GM12801 (cell line): ENCODE measurements around the gene NTNG1.

Experiments
- CTCF ChIP-seq: IDR thresholded peaks from one replicate; pipeline ENCODE4 v1.5.1; 2011; ENCODE audit warnings: control low read depth; ENCODE audit not compliant: insufficient read length; ENCODE audit errors: extremely low read depth

NTNG1 gene

GRCh38 chr1:107187399-107187798 is 46.6 kb downstream of the NTNG1 start:
- TF ChIP-seq CTCF: no peak

- TF ChIP-seq CTCF: no peak
Measured at GRCh38 chr1:107188160-107188559, 47.3 kb downstream of the NTNG1 start.

GRCh38 chr1:107194380-107194779 is 53.5 kb downstream of the NTNG1 start:
- no peak for TF ChIP-seq CTCF

DNA sequence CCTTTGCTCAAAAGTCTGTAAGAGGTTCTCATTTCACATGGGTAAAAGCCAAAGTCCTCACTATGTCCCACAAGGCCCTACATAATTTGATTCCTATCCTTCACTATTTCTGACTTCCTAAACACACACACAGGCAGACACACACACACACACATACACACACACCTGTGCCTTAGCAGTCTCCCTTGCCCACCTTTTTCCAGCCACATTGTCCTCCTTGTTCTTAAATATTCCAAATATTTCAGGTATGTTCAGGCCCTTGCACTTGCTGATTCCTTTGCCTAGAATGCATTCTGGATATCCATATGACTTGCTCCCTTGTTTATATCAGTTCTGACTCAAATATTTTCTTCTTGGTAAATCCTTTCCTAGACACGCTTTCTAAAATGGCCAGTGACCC is 54.6 kb downstream of the NTNG1 start:
- no peak for TF ChIP-seq CTCF

GRCh38 chr1:107196973-107197562 is 56.2 kb downstream of the NTNG1 start:
- TF ChIP-seq CTCF: no peak

DNA sequence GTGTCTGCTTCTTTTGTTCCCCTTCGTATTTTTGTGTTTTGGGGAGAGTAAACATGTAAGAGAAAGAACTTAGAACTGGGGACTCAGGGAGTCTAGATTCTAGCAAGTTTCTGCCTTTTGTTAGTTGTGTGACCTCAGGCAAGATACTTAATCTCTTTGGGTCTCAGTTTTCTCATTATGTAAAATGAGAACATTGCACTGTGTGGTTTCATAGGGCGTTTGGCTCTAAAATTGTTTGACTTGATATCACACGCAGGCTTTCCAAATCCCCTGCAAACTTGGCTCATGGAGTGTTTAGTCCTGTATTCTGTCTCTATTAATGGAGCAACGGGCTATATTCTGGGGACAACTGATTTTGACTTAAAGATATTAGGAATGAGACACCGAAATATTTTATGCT is 57.7 kb downstream of the NTNG1 start:
- TF ChIP-seq CTCF: no peak

- no peak for TF ChIP-seq CTCF
Measured at GRCh38 chr1:107200631-107201030, 59.8 kb downstream of the NTNG1 start.
